Activated CD8-positive, alpha-beta T cell treated with anti-CD3 and anti-CD28 coated beads for 36 hours (primary cell): ENCODE data around the gene FEZF2. TPM values are rescaled to one million over a fixed set of nuclear protein-coding genes. Genes with fewer than 3 reads are reported as not detected.

Source experiments
- ATAC-seq: fragments of 200-7000 bp; cut with Tn5 transposase; one replicate; pipeline ENCODE4 v1.10.0; 2021; ENCODE audit warnings: mild to moderate bottlenecking, moderate library complexity
- CTCF ChIA-PET: fragments of 350-600 bp; sonication (Branson Sonifier 250); formaldehyde crosslinking; loops from one replicate; lab custom pipeline; 2021; ENCODE audit warnings: antibody characterized with exemption; lab: Charles Lee
- POLR2A ChIA-PET: fragments of 350-600 bp; sonication (Branson Sonifier 250); formaldehyde crosslinking; loops from one replicate; lab custom pipeline; 2021; ENCODE audit warnings: antibody characterized with exemption; lab: Charles Lee
- DNase-seq: peaks from one replicate; pipeline ENCODE4 v3.0.0-alpha.2; 2020
- H3K27ac Mint-ChIP-seq: one replicate; pipeline ENCODE4 v1.8.0; 2021; ENCODE audit warnings: mild to moderate bottlenecking, mixed read lengths
- H3K27me3 Mint-ChIP-seq: one replicate; pipeline ENCODE4 v1.8.0; 2021; ENCODE audit warnings: mixed read lengths
- H3K36me3 Mint-ChIP-seq: one replicate; pipeline ENCODE4 v1.8.0; 2021; ENCODE audit warnings: low read depth, mixed read lengths
- H3K4me1 Mint-ChIP-seq: one replicate; pipeline ENCODE4 v1.8.0; 2021; ENCODE audit warnings: low read depth, mixed read lengths
- H3K4me3 Mint-ChIP-seq: one replicate; pipeline ENCODE4 v1.8.0; 2021; ENCODE audit warnings: mild to moderate bottlenecking, moderate library complexity, mixed read lengths
- H3K9me3 Mint-ChIP-seq: one replicate; pipeline ENCODE4 v1.8.0; 2021; ENCODE audit warnings: mixed read lengths
- CTCF ChIP-seq: fragments of 200-600 bp; IDR thresholded peaks from one replicate; pipeline ENCODE4 v1.8.0; 2022; ENCODE audit warnings: antibody characterized with exemption, mild to moderate bottlenecking
- intact Hi-C: fragments of 100-400 bp; cut with micrococcal nuclease; formaldehyde crosslinking; loops from one replicate; pipeline ENCODE4 v1.10.0; 2022
- total RNA-seq, 2 experiments: library from RNA; stranded (reverse); gene quantifications; one replicate each; pipeline ENCODE4 v1.2.3, GENCODE V29; 2021

The FEZF2 gene
- total RNA-seq, 2 experiments from 2014 or later = not detected

DNA sequence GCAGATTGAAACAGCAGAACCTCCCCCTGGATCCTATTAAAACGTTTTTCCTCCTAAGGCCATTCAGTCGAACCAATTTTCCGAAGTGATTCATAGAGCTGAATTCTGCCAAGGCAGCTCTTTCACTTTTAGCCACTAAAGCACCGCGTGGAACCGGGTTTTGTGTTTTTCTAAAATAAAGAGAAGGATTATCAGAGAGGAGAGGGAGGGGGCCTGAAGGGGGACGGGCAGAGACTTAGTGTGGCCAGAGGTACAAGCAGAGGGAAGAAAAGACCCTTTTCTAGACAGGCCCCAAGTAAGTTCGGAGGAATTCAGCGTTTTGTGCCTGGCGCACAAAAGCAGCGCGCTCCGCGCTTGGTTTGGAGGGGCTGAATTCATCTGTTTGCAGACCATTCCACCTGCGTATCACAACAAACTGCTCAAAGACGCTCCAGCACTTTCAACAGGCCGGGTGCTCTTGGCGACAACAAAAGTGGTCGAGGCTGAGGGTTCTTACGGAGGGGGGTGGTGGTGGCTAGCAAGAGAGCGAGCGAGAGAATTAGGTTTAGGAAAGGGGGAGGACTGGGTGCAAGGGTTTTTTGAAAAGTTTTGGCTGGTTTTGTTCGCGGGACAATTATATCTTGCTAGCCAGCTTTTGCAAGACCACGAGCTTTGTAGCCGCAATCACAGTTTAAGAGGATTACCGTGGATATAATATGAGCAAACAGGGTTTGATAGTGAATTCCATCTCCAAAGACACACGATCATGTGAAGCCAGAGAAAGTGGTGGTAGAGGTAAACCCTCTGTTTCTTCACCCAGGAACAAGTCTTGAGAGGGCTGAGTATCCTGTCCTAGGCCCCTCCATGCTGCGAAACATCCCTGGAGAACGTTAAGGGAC lies 1.2 kb upstream of the FEZF2 start:
- TF ChIP-seq CTCF = no peak
- POLR2A ChIA-PET = no interaction called here
- Mint-ChIP-seq H3K36me3 (peaks cover 1% of the 10 kb centered on the region), H3K27ac (no peak overlapping the region), H3K27me3 (peaks cover 88% of the 10 kb centered on the region), H3K4me3 (no peak overlapping the region), H3K4me1 (peaks cover 7% of the 10 kb centered on the region), H3K9me3 (no peaks in the 10 kb centered on the region)
- DNase-seq (no peak), ATAC-seq (no peak)
- CTCF ChIA-PET = no interaction called here
- intact Hi-C loops = no loop called here

- H3K4me1 Mint-ChIP-seq = peaks cover 7% of the 10 kb centered on the region
- peaks cover 1% of the 10 kb centered on the region for H3K36me3 Mint-ChIP-seq
- DNase-seq (no peak), ATAC-seq (no peak)
- no peaks in the 10 kb centered on the region for H3K9me3 Mint-ChIP-seq
- intact Hi-C loops = no loop called here
- ChIA-PET POLR2A (no interaction called here), CTCF (no interaction called here)
- no peak for TF ChIP-seq CTCF
- no peak overlapping the region for H3K27ac Mint-ChIP-seq
- H3K27me3 Mint-ChIP-seq = peaks cover 87% of the 10 kb centered on the region
- H3K4me3 Mint-ChIP-seq = no peak overlapping the region
Measured at GRCh38 chr3:62373714-62374333, 474 bp upstream of the FEZF2 start.

- DNase-seq = no peak
- CTCF ChIA-PET = no interaction called here
- POLR2A ChIA-PET = no interaction called here
- ATAC-seq = no peak
- Mint-ChIP-seq H3K27me3 (peaks cover 89% of the 10 kb centered on the region), H3K27ac (no peak overlapping the region), H3K9me3 (no peaks in the 10 kb centered on the region), H3K4me1 (peaks cover 7% of the 10 kb centered on the region), H3K36me3 (peaks cover 1% of the 10 kb centered on the region), H3K4me3 (no peak overlapping the region)
- TF ChIP-seq CTCF = no peak
- intact Hi-C loops = no loop called here
Measured at GRCh38 chr3:62372621-62373041, 719 bp downstream of the FEZF2 start.

GRCh38 chr3:62371720-62372591 lies 1.4 kb downstream of the FEZF2 start:
- Mint-ChIP-seq H3K36me3 (peaks cover 1% of the 10 kb centered on the region), H3K9me3 (no peaks in the 10 kb centered on the region), H3K27me3 (peaks cover 89% of the 10 kb centered on the region), H3K27ac (no peak overlapping the region), H3K4me1 (peaks cover 7% of the 10 kb centered on the region), H3K4me3 (no peak overlapping the region)
- intact Hi-C loops = no loop called here
- no peak for ATAC-seq
- DNase-seq = no peak
- ChIA-PET CTCF (no interaction called here), POLR2A (no interaction called here)
- TF ChIP-seq CTCF = no peak
